ENCODE measurements around the gene NBEAL2. TPM values are rescaled to one million over a fixed set of nuclear protein-coding genes. Genes with fewer than 3 reads are reported as not detected.

NBEAL2 gene
- total RNA-seq, 1 experiment from 2014 or later, result 50.7 TPM

DNA sequence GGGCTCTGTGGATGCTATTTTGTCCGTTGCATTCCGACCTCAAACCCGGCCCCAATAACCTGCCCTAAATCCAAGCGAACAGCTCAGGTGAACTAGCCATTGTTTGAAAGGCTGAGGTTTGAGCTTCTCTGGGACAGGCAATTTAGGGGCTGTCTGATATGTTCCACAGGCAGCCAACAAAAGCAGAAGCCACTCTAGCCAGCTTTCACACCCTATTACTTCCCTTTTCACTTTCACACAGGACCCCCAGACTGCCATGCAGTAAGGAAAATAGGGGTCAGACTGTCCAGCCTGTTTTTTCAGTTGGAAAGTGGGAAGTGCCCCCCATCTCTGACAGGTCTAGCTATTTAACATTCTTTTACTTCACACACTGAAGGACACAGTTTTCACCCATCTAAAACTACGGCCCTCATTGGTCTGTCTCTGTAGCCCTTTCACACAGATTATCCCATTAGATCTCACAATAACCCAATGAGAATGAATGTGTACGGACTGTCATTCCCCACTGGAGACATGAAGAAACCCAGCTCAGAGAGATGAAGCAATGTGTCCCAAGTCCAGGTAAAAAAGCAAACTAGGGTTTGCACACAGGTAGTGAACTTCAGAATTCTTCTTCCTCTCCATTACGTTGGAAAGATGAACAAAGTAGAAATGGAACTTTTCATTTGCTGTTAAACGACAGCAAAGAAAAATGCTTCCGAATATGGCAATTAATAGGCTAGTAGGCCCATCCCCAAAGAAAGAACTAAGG, 4.9 kb upstream of the NBEAL2 start:
- Histone ChIP-seq H2AFZ (ENCODE audit: low read length) (no peak overlapping the region), H3K9ac (ENCODE audit: low read length) (peak overlapping the region; percentile 98; the same call in 1 of the 2 replicates), H3K9me3 (ENCODE audit: low read length) (no peaks in the 10 kb centered on the region), H3K79me2 (ENCODE audit: low read length) (peaks cover 74% of the 10 kb centered on the region), H3F3A (ENCODE audit: low read length, unreplicated experiment) (no peaks in the 10 kb centered on the region), H3K36me3 (ENCODE audit: low read depth, low read length) (peaks cover 7% of the 10 kb centered on the region; the same call in 1 of the 2 replicates), H3K27ac (ENCODE audit: low read length) (no peak overlapping the region), H3K4me2 (ENCODE audit: low read length) (peak overlapping the region; percentile 78), H3K4me3 (ENCODE audit: low read length) (peak overlapping the region; percentile 87), H3K4me1 (ENCODE audit: insufficient read depth, low read length) (peaks cover 18% of the 10 kb centered on the region), H4K20me1 (ENCODE audit: low read length) (peaks cover 51% of the 10 kb centered on the region), H3K9me2 (replicated peaks; ENCODE audit: low read length) (no peaks in the 10 kb centered on the region), H3K27me3 (ENCODE audit: low read length) (no peaks in the 10 kb centered on the region)
- ATAC-seq (no peak), DNase-seq (no peak)
- CTCF ChIA-PET, result interaction anchor here (0.6 kb wide), 1 partner anchor 9 kb away, joined by 3 read pairs; no protein-coding TSS in a partner anchor
- TF ChIP-seq EZH2 (IDR thresholded peaks at IDR 0.05; ENCODE audit: low read length, unreplicated experiment) (no peak), EZH2phosphoT487 (IDR thresholded peaks at IDR 0.05; ENCODE audit: borderline replicate concordance, low read length) (no peak)
- TF ChIP-seq, protein P1, sequence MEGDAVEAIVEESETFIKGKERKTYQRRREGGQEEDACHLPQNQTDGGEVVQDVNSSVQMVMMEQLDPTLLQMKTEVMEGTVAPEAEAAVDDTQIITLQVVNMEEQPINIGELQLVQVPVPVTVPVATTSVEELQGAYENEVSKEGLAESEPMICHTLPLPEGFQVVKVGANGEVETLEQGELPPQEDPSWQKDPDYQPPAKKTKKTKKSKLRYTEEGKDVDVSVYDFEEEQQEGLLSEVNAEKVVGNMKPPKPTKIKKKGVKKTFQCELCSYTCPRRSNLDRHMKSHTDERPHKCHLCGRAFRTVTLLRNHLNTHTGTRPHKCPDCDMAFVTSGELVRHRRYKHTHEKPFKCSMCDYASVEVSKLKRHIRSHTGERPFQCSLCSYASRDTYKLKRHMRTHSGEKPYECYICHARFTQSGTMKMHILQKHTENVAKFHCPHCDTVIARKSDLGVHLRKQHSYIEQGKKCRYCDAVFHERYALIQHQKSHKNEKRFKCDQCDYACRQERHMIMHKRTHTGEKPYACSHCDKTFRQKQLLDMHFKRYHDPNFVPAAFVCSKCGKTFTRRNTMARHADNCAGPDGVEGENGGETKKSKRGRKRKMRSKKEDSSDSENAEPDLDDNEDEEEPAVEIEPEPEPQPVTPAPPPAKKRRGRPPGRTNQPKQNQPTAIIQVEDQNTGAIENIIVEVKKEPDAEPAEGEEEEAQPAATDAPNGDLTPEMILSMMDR (conservative IDR thresholded peaks at IDR 0.05; ENCODE audit: low read depth, low read length), result no peak
- POLR2A ChIA-PET (ENCODE audit: unreplicated experiment), result interaction anchor here (0.5 kb wide), 1 partner anchor 27 kb away, joined by 4 read pairs; no protein-coding TSS in a partner anchor
- BruUV-seq (replicated peaks), result no TSS peak
- intact Hi-C loops (cut with micrococcal nuclease), result no loop called here

DNA sequence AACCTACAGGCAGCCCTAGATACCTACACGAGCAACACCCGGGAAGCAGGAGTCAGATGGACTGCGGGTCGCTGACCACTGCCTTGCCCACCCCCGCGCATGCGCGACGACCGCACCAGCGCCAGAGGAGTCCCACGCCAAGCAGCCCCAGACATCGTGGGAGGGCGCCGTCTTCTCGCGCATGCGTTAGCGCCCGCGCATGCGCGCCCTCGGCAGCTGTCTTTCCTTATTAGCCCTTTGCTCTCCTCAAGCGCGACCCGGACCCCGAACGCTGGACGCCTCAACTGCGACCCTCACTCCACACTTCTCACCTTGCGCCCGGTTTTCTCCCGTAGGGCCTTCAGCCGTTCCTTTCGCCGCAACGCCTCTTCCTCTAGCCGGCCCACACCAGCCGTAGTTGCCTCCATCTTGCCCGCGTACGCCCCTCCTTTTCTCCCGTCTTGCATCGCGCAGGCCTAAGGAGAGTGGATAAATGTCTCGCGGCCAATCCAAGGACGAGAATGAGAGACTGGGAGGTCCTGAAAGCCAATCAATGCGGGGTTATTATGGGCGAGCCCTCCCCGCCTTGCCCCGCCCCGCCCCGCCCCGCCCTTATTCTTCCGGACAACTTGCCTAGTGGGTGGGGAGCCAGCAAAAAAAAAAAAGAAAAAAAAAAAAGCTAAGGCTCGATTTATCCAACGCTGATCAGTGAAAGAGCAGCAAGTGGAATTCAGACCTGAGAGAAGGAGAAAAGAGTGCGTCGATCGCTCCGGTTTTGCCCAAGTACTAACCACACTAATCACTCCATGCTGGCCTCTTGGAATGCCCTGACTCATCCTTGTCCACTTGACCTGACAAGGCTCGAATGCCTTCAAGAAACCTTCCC, 2.9 kb upstream of the NBEAL2 start, which contains the start of gene CCDC12:
Gene CCDC12 (minus strand): TSS at position 420 of the 865 bp plus-strand sequence. CDS start 13 bp downstream, at position 407.
- CTCF ChIA-PET, result interaction anchor here (0.5 to 0.7 kb wide), 3 partner anchors 8 to 346 kb away, joined by 3 to 5 read pairs (median 3); no protein-coding TSS in a partner anchor
- H3K79me2 ChIP-seq (ENCODE audit: low read length), result peaks cover 70% of the 10 kb centered on the region

More for the DNA sequence above, 2.9 kb upstream of the NBEAL2 start, which contains the start of gene CCDC12:
- Histone ChIP-seq H3K4me2 (ENCODE audit: low read length) (peak within 1 kb of the TSS; percentile 78), H3K27ac (ENCODE audit: low read length) (peak within 1 kb of the TSS; percentile 87), H2AFZ (ENCODE audit: low read length) (peak within 1 kb of the TSS; percentile 88), H3K9me2 (replicated peaks; ENCODE audit: low read length) (no peaks in the 10 kb centered on the region), H3K36me3 (ENCODE audit: low read depth, low read length) (0 out of 2 replicates have a peak, but pooled peaks cover 3% of the 10 kb centered on the region), H3K9me3 (ENCODE audit: low read length) (no peaks in the 10 kb centered on the region), H3F3A (ENCODE audit: low read length, unreplicated experiment) (no peaks in the 10 kb centered on the region), H4K20me1 (ENCODE audit: low read length) (peaks cover 32% of the 10 kb centered on the region), H3K9ac (ENCODE audit: low read length) (peak within 1 kb of the TSS; percentile 98), H3K4me1 (ENCODE audit: insufficient read depth, low read length) (peaks cover 29% of the 10 kb centered on the region), H3K27me3 (ENCODE audit: low read length) (no peaks in the 10 kb centered on the region), H3K4me3 (ENCODE audit: low read length) (peak within 1 kb of the TSS; percentile 87)
- POLR2A ChIA-PET (ENCODE audit: unreplicated experiment), result interaction anchor here (0.5 to 1.4 kb wide), 17 partner anchors 12 to 1764 kb away, joined by 3 to 33 read pairs (median 5); no protein-coding TSS in a partner anchor
- no TSS peak for BruUV-seq (replicated peaks)
- ATAC-seq (peak; percentile 79), DNase-seq (peak; percentile 98)
- TF ChIP-seq, protein P1 (conservative IDR thresholded peaks at IDR 0.05; ENCODE audit: low read depth, low read length), result no peak
- TF ChIP-seq EZH2 (IDR thresholded peaks at IDR 0.05; ENCODE audit: low read length, unreplicated experiment) (no peak), EZH2phosphoT487 (IDR thresholded peaks at IDR 0.05; ENCODE audit: borderline replicate concordance, low read length) (no peak)
- intact Hi-C loops (cut with micrococcal nuclease), result loop anchor here (2.0 kb wide), 1 partner anchor 42 kb away; no protein-coding TSS in a partner anchor

Data from PC-3 (cell line).